GM19463 (cell line): Measurements from ENCODE around the gene DDX56.
"Not testable (repeated sequence)": the region's sequence is repeated elsewhere in the genome, so short reads cannot be mapped to it uniquely, and the experiment has no call there.

Experiments
- ATAC-seq: cut with Tn5 transposase; IDR thresholded peaks from one replicate; pipeline ENCODE4 v1.9.1; 2021; ENCODE audit warnings: mild to moderate bottlenecking, moderate library complexity; ENCODE audit not compliant: unreplicated experiment

Gene DDX56

DNA sequence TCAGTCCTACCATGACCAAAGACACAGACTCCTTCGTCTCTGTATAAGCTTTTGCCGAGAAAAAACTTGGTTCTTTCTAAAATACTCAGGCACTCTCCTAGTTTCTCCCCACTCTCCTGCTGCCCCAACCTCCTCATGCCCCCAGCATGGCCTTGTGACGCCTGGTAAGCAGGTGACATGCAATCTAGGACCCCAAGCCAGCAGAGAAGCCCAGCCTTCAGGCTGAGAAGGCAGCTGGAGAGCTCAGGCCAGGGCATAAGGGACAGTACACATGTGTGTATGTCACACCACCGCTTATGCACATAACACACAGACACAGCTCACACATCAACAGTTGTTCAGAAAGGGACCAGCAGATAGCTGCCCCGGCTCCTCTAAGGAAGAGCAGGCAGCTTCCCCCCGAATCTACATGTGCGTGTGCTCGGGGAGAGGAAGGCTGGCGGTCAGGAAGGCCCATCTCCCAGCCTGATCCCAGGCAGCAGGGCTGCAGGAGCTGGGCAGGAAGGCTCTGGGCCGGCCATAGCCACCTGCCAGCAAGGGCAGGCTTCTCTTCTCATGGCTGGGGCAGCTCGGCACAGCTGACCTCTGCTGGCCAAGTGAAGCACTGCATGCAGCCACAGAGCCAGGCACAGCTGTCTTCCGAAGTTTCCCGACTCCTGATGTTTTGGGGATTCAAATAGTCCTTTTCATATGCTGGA, 8.5 kb downstream of the DDX56 start:
- peak; percentile 74 for ATAC-seq

DNA sequence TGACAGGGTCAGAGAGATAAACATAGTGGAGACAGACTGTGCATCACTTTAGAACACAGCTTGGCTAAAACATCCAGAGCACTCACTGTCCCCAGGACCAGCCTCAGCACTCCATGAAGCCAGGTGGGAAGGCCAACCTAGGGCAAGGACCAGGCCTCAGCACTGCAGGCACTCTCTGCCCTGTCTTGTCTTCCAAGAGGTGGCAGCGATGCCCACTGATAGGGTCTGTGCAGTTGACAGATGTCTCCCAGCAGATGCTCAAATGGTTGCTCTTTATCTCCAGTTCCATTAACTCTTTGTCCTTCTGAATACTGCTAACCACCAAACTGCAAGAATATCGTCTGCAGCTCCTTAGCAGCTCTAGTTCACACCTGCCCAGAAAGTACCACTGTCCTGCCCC, 9.1 kb downstream of the DDX56 start:
- ATAC-seq = no peak

DNA sequence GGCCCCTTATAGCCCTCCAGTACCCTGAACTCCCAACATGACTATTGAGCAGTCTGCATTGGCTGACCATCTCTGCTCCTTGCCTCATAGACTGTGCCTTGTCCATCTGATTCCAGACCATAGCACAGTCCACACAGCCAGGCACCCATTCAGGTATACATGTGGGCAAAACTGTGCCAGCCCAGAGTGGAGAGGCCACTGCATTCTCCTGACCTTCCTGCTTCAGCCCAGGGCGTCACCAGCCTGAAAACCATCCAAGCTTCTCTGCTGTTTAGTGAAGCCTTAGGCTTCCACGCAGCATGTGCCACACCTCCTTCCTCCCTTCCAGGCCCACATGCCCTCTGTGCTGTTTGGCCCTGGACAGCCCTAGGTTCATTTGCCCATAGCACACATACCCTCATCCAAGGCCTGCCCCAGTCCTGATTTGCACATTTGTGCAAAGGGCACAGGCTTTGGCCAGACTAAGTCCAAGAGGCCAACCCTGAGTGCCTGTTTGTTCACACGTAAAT, 10.5 kb downstream of the DDX56 start:
- no peak for ATAC-seq

DNA sequence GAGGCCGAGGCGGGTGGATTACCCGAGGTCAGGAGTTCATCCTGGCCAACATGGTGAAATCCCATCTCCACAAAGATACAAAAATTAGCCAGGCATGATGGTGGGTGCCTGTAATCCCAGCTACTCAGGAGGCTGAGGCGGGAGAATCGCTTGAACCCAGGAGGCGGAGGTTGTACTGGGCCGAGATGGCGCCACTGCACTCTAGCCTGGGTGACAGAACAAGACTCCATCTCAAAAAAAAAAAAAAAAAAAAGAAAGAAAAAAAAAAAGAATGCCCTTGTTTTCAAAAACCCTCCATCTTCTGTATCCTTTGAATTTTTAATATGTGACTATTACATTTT, 11.1 kb downstream of the DDX56 start:
- not testable (repeated sequence) for ATAC-seq

DNA sequence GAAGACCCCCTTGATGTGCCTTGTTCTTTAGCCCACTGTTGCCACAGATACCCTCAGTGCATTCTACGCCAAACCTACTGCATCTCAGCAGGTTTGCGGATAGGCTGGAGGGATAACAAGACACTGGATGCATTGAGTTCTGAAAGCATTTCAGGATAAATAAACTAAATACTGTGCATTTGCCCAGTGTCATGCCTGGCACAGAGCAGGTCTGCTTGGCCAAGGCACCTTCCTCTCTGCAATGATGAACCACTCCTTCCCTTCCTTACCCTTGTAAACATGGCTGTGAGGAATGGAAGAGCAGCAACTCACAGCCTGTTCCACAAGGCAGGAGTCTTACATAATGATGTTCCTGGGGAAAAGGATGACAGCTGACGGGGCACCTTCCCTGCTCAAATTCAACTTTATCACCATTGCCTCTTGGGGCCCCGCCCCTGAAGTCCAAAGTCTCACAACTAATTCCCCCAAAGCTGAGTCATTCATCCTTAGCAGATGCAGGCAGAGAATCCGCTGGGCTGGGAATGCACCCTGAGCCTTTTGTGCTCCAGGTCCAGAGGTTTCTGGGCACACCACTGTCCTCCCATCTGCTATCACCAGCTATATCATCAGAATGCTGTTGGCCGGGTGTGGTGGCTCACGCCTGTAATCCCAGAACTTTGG, 11.6 kb downstream of the DDX56 start:
- ATAC-seq = no peak

DNA sequence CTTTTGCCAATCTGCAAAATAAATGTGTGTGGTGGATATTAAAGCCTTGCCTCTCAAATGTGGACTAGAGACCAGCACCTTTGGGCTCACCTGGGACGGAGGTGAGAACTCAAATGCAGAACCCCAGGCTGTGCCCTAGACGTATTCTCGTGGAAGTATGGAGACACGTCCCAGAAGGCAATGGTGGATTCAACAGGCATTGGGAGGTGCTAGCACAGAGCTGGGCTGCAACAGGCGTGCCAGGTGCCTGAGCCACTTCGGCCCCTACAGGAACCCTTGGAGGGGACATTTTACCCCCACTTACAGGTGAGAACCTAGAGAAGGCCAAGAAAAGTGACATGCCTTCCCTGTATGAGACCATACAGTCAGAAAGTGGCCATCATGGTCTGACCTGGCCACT, 12.2 kb downstream of the DDX56 start:
- ATAC-seq = no peak

DNA sequence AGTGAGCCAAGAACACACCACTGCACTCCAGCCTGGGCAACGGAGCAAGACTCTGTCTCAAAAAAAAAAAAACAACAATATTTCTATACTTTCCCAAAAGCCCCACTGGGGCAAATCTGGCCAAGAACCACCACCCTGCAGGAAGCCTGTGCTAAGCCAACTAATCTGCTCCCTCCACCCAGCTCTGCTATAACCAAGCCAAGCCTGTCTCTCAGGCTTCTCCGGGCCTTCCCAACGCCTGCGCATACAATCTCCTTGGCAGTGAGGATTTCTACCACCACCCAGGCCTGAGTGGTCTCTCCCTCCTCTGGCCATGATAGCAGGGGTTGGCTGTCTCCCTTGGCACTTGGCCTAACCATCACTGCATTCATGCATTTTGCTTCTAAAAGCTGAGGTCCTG, 14.2 kb downstream of the DDX56 start:
- no peak for ATAC-seq

DNA sequence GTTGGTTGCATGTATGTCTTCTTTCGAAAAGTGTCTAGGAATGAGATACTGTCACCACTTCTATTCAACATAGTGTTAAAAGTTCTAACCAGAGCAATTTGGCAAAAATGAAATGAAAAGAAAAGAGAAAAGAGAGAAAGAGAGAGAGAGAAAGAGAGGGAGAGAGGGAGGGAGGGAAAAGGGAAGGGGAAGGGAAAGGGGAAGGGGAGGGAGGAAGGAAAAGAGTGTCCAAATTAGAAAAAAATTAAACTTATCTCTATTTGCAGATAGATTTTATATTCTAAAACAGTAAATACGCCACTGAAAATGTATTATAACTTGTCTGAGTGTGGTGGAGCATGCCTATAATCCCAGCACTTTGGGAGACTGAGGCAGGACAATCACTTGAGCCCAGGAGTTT, 16.2 kb downstream of the DDX56 start:
- ATAC-seq = no peak

DNA sequence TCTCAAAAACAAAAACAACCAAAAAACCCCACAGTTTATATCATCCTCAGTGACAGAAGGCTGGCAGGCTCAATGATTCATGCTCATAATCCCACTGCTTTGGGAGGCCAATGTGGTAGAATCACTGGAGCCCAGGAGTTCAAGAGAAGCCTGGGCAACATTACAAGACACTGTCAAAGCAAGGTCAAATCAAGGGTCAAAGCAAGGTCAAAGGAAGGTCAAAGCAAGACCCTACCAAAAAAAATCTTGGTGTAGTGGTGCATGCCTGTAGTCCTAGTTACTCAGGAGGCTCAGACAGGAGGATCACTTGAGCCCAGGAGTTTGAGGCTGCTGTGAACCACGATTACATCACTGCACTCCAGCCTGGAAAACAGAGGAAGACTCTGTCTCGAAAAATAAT, 18.4 kb downstream of the DDX56 start:
- ATAC-seq = no peak

DNA sequence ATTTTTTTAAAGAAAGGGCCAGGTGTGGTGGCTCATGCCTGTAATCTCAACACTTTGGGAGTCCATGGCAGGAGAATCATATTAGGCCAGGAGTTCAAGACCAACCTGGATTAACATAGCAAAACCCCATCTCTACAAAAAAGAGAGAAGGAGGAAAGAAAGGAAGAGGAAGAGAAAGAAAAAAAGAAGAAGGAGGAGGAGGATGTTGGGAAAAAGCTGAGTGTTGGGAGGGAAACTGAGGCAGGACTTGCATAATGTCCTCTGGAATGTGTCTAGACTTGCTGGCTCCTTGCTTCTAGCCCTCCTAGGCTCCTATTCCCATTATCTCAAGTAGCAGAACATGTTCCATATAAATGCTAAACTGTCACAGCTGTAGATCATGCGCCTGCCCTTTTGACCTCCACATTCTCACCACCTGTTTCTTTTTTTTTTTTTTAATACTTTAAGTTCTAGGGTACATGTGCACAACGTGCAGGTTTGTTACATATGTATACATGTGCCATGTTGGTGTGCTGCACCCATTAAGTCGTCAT, 21.2 kb downstream of the DDX56 start:
- not testable (repeated sequence) for ATAC-seq

DNA sequence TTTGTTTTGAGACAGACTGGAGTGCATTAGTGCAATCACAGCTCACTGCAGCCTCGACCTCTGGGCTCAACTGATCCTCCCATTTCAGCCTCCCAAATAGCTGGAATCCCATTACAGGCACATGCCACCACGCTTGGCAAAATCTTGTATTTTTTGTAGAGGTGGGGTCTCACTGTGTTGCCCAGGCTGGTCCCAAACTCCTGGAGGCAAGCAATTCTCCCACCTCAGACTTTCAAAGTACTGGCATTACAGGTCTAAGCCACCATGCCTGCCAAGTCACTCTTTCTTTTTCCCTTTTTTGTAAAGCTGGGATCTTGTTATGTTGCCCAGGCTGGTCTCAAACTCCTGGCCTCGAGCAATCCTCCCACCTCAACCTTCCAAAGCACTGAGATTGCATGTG, 24.3 kb downstream of the DDX56 start:
- no peak for ATAC-seq

DNA sequence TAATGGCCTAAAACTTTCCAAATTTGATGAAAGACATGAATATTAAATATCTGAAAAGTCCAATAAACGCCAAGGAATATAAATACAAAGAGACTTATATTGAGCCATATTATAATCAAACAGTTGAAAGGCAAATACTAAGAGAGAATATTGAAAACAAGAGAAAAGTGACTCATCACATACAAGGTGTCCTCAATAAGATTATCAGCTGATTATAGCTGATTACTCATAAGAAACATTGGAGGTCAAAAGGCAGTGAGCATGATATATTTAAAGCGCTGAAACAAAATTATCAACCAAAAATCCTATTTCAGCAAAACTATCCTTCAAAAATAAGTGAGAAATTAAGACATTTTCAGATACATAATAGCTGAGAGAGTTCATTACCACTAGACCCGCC, 24.8 kb downstream of the DDX56 start:
- no peak for ATAC-seq

DNA sequence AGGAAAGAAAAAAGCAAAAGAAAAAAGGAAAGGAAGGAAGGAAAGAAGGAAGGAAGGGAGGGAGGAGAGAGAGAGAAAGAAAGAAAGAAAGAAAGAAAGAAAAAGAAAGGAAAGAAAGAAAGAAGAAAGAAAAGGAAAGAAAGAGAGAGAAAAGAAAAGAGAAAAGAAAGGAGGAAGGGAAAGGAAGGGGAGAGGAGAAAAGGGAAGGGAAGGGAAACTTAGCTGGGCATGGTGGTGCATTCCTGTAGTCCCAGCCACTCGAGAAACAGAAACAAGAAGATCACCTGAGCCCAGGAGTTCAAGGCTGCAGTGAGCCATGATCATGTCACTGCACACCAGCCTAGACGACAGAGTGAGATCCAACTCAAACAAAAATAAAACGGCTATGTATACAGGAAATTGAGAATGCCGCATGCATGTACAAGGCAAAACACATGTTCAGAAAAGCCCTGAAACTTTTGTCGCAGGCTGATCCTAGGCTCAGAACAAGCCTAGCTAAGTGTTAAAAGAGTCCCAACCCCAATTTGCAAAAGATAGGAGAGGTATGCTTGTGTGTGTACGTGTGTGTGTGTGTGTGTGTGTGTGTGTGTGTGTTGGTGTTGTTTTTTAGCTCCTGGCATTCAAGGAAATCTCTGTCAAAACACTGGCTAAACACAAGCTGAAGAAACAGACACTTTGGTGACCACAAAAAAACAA, 26.0 kb downstream of the DDX56 start:
- no peak for ATAC-seq

DNA sequence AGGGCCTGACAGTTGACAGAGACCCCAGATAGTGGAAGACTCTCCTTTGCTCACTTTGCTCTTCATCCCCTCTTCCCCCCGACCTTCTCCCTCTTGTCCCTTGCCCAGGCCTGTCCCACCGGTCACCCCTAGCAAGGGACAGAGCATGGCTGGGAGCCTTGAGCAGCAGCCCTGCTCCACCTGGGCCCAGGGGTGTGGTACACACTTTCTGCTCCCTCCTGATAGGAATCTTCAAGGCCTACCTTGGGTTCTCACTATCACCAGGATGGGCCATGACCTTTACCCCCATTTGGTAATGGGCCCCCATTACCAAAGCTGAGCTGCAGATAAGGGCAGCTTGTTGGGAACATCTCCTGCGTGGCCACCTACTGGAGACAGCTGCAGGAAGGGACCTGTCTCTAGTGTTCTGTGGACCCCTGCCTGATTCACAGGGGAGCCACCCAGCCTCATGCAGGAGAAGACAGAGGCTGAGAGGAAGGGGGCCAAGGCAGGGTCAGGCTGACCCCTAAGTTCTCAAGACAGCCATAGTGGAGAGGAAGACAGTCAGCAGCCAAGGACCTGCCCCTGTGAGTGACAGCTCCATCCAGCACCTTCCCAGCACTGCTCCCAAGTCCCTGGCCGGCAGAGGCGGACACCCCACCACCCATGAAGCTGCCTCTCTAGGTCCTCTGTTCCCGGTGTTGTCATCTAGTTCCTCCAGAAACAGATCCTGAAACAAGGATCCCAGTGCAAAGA, 31.7 kb downstream of the DDX56 start:
- ATAC-seq = no peak

DNA sequence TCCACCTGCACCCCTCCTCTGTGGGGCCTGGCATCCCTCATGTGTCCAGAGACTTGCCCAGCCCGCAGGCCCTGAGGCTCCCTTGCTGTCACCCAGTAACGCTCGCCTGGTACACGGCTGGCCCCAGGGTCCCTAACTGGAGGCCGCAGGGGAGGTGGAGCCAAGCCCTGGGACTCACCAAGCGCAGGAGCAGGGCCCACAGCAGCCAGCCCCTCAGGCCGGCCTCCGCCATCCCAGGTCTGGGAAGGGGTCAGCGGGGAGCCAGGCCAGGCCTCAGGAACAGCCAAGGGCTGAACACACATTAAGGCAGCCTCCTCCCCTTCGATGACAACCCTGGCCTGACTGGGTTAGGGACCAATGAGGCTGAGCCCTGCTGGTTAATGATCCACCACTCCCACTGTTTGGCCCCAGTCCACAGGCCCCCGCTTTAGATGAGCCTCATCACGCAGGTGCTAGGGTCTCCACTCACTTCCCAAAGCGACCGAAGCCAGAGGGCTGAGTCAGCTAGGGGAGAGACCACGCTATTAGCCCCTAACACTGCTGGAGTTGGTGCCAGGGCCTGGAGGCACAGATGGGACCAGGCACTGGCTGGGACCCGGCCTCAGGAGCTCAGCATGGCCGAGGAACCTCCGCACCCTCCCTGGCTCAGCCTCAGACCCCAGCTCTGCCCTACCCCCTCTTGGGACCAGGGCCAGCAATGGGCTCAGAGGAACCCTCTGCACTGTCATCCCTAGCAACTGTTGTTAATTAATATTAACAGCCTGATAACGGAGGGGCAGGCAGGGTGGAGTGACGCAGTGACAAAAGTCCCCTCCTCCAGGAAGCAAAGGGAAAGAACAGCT, 32.5 kb downstream of the DDX56 start, which contains the start of gene NPC1L1:
TSS of gene NPC1L1 (minus strand) at position 303 of the 842 bp plus-strand sequence. CDS start at position 232, 71 bp downstream.
- no peak for ATAC-seq

DNA sequence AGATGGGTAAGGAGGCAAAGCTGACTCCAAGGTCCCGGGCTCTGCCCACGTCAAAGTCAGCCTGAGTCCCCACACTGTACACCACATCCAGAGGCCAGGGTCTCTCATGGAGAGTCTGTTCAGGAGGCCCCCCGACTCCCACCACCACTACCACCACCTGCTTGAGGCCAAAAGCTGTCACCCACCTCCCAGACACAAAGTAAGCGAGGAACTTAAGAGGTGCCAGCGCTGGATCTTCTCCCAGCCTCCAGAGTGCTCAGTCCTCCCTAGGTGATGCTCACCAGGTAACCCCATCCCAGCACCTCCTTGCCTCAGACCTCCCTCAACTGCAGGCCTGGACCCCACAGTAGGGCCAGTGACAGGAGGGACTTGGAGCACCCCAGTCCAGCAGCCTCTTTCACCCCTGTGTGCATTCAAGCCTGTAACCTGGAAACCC, 33.1 kb downstream of the DDX56 start:
- ATAC-seq = no peak

DNA sequence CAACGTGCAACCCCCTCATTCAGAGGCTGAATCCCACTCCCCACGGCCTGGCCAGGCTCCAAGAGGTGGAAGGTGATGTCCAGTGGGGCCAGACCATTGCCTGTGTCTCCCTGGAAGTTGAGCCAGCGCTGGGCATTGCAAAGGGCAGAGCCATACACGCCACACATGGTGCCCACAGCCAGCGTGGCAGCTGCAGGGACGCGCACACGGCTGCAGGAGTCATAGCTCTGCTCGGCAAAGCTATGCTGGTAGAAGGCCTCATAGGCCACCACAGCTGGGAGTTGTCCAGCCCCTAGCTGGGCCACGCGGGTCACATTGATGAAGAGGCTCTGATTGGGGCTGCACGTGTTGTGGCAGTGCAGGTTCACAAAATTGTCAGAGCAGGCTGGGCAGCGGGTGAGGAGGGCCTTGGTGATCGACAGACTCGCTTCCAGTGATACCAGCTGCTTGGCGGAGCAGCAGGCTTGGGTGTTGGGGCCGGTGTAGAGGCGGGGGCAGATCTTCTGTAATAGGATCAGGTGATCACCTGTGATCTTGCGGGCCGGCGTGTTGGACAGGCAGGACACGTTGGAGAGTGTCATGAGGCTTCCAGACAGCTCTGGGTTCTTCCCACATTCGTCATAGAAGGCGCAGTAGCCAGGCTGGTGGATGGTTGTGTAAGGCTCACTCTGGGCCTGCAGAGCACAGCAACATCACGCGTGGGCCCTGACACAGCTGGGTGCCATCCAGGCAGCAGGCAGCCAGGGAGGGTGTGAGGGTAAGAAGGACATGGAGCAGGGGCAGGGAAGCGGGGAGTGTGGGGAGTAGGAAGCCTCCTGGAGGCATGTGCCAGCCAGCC, 33.8 kb downstream of the DDX56 start:
- no peak for ATAC-seq

DNA sequence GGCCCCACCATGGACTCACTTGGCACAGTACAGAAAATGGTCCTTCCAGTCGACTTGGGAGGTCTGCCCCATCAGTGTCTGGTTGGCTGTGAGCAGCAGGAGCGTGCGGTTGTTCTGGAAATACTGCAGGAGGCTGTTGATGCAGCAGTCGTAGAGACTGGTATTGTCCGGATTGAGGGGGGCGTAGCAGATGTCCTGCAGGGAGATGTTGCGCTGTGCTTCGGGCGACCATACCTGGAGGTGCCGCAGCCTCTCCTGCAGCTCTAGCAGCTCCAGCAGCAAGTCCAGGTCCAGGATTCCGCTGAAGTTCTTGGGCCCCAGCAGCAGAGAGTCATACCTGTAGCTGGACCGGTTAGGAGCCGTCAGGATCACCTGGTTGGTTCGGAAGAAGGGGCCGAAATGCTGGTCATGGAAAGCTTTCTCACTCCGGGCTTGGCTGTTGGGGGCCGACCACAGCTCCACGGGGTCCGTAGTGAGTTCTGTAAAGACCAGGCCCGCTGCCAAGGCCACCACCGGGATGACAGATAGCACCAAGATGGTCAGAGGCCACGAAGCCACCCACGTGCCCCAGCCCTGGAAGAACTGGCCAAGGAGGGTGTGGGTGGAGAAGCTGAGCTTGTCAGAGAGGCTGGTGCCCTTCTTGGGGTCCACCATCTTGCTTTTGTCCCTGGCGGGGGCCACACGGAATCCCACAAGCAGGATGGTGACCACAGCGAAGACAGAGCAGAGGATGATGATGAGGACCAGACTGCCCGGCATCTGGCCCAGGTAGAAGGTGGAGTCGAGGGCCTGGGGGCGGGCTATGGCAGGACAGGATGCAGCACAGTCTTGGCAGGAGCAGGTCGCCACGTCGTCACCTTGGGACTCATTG, 34.7 kb downstream of the DDX56 start:
- no peak for ATAC-seq
